GM18873 (cell line): ENCODE results near the gene CFL1.

Source experiments
- ATAC-seq: cut with Tn5 transposase; IDR thresholded peaks from one replicate; pipeline ENCODE4 v1.9.1; 2021; ENCODE audit warnings: mild to moderate bottlenecking, moderate library complexity, moderate number of reproducible peaks; ENCODE audit not compliant: unreplicated experiment, low FRiP score

CFL1 gene

DNA sequence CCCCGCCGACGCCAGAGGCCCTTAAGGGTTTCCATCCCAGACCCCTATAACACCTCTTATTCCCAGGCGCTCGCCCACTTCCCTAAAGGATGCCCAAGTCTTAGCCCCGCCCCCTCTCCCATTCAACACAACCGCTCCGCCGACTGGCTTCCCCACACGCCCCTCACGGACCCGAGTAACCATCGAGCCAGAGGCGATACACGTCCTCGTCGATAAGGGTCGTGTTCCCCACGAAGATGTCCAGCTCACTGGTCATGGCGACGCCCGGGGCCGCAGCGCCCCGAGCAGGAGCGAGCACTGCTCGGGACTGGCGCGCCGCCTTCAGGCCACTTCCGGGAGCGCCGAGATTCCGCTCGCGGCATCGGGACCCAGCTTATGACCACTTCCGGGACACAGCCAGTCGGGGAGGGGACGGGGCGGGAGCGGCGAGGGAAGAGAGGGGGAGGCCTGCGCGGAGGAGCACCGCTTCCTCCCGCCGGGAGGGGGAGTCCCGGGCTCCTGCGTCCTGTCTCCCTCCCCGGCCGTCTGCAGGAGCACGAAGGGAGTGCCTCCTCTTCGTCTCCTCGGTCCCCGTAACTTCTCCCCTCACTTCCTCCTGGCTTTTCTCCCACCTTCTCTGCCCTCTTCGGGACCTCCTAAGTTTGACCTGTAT lies 30.3 kb upstream of the CFL1 start, which contains the start of gene FIBP:
TSS of gene FIBP (minus strand) at position 309 of the 652 bp plus-strand sequence. CDS start at position 256, 53 bp downstream.
- peak; percentile 29 for ATAC-seq

DNA sequence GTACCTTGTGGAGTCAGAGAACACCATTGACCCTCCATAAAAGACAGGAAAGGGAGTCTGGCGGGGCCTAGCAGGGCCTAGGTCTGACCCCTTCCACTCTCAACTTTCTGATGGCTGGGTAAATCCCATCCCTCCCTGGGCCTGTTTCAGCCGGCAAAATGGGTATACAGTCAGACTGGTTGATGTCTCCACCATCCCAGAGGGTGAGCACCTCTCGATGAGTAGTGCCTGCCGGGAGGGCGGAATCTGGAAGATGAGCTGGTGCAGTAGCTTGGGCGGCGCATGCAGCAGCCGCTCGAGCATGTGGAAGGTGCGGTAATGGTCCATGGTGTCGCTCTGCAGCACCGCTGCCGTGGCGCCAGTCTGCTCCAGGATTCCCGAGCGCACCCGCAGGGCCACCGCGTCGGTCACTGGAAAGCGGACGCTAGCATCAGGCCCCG lies 29.8 kb upstream of the CFL1 start:
- no peak for ATAC-seq

DNA sequence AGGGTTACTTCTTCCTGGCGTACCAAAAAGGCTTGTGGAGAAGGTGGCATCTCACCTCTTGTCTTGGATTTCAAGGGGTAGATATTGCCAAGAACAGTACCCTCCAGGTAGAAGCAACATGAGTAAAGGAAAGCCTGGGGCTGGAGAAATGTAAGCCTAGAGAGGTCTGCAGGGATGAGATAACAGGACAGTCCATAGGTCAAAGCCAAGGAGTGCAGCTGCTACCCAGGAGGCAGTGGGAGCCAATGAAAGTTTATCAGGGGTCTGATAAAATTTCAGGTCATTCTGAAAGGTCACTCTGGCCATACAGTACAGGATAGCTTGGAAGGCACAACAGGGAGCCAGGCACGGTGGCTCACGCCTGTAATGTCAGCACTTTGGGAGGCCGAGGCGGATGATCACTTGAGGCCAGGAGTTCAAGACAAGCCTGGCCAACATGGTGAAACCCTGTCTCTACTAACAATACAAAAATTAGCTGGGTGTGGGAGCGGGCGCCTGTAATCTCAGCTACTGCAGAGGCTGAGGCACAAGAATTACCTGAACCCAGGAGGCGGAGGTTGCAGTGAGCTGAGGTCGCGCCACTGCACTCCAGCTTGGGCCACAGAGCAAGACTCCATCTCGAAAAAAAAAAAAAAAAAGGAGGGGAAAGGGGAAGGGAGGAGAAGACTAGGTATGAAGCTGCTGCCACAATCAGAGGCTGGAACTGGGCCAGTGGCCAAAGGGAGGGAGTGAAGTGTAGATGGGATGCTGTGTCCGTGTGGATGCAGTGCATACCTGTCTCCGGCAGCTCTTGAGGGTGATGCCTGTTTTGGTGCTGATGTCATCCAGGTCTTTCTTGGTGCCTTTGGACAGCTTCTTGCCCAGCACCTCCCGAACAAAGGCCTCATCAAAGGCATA lies 29.1 kb upstream of the CFL1 start:
- no peak for ATAC-seq

DNA sequence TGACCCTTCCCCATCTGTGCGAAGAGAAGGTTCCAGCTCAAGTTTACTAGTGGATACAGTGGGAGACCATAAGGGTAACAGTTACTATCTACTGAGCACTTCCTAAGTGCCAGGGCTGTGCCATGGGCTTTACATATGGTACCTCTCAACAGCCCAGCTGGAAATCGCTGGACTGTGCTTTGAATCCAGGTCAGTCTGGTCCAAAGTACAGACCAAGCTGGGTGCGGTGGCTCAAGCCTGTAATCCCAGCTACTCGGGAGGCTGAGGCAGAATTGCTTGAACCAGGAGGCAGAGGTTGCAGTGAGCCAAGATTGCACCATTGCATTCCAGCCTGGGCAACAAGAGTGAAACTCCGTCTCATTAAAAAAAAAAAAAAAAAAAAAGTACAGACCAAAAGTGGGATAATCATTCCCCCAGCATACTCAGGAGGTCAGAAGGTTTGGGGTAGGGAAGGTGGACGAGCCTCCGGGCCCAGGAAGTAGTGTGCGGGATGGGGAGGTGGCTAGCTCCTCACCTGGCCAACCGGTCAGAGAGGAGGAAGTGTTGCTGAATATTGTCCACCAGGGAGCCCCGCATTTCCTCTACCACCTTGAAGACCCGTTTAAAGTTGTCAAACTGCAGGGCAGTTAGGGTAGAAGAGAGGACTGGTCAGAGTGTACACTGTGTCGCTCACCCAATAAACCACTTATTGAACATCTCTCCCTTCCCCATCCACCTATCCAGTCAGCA lies 28.0 kb upstream of the CFL1 start:
- ATAC-seq = no peak

DNA sequence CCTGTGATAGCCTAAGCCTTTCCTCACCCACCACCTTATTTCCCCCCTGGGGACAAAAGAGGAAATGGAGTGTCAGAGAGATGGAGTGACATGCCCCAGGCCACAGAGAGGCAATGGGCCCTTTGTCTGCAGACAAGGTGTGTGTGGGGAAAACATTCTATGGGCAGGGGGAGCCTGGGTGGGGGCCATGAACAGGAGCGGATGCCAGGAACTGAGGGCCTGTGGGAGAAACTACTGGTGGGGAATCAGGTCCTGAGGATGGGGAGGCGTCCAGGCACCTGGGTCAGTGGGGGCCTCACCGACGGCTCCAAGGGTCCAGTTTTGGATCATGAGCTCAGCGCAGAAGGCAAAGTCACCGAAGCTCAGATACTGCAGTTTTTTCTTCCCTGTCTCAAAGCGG lies 27.3 kb upstream of the CFL1 start:
- ATAC-seq = no peak

DNA sequence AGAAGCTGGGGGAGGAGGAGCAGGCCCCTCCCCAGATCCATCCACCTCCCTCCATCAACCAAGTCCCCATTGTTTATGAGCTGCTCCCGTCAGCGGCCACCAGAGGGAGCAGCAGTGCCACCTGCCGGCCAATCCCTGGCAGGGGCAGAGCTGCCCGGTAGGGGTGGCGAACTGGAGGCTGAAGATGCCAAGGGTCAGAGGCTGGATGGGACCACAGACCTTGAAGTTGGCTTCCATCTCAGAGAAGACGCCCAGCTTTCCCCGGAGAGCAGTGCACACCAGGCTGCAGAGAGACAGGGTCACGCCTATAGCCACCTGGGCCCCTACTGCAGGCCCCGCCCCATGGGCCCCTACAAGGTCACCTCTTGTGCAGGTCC lies 26.7 kb upstream of the CFL1 start:
- no peak for ATAC-seq

DNA sequence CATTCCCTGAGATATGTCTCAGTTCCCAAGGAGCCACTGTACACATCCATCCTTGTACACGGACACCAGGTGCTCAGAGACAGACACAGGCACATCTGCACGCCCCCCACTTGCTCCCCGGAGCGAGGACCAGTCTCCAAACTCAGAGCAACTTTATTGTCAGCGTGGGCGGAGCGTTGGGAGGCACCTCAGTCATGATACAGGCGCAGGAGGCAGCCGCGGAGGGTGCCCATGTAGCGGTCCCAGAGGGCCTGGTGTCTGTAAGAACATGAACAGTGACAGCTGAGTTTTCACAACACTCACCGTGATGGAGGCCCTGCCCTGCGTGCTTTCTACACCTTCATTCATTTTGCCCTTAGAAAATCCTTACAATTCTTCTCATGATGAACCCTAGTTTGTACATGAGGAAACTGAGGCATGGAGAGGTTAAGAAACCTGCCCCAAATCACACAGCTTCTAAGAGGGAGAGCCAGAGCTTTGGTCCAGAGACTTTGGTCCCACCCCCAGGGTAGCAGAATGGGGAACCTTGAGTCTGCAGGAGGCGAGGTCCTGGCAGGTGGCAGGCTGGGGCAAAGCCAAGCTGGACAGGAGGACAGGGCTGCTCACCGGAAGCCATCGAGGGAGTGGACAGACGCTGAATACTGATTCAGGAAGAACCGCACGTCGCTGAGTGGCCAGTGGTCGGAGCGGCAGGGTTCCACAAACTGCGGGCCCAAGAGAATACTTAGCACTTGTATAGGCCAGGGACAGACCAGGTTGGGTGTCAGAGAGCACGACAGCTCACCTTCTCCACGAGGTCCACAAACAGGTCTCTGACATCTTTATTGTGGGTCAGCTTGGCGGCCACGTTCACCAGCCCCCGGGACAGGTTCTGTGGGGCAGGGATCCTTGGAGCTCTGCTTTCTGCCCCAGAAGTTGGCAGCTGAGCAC lies 26.1 kb upstream of the CFL1 start:
- no peak for ATAC-seq

DNA sequence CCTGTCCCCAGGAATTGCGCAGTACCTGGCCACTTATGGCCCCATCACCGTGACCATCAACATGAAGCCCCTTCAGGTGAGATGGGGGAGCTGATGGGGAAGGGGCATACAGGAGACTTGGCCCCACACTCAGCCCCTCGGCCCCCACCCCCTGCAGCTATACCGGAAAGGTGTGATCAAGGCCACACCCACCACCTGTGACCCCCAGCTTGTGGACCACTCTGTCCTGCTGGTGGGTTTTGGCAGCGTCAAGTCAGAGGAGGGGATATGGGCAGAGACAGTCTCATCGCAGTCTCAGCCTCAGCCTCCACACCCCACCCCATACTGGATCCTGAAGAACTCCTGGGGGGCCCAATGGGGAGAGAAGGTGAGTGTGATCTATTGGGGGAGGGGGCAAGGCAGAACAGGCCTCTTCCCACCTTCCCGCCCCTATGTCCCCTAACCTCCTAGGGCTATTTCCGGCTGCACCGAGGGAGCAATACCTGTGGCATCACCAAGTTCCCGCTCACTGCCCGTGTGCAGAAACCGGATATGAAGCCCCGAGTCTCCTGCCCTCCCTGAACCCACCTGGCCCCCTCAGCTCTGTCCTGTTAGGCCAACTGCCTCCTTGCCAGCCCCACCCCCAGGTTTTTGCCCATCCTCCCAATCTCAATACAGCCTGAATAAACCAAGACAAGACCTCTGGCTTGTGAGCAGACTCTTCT lies 25.2 kb upstream of the CFL1 start:
- ATAC-seq = no peak

DNA sequence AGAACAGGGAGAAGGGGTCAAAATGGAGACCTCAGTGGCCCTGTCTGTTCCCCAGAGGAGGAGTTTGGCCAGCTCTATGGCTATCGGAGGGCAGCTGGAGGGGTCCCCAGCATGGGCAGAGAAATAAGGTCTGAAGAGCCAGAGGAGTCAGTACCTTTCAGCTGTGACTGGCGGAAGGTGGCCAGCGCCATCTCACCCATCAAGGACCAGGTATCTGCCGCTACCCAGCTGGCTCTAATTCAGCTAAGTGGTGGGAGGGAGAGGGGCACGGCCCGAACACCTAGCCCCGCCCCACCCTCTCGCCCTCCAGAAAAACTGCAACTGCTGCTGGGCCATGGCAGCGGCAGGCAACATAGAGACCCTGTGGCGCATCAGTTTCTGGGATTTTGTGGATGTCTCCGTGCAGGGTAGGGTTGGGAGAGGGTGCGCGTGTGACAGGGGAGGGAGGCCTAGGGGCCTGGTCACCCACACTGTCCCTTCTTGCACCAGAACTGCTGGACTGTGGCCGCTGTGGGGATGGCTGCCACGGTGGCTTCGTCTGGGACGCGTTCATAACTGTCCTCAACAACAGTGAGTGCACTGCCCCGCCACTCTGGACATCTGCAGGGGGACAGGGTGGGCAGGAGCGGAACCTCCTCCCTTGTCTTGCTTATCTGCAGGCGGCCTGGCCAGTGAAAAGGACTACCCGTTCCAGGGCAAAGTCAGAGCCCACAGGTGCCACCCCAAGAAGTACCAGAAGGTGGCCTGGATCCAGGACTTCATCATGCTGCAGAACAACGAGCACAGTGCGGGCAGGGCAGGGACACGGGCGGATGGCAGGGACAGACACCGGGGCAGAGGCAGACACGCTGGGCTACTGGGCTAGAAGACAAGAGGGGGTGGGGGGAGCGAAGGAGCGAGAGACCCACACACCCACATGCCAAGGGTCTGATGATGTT lies 24.4 kb upstream of the CFL1 start:
- no peak for ATAC-seq

DNA sequence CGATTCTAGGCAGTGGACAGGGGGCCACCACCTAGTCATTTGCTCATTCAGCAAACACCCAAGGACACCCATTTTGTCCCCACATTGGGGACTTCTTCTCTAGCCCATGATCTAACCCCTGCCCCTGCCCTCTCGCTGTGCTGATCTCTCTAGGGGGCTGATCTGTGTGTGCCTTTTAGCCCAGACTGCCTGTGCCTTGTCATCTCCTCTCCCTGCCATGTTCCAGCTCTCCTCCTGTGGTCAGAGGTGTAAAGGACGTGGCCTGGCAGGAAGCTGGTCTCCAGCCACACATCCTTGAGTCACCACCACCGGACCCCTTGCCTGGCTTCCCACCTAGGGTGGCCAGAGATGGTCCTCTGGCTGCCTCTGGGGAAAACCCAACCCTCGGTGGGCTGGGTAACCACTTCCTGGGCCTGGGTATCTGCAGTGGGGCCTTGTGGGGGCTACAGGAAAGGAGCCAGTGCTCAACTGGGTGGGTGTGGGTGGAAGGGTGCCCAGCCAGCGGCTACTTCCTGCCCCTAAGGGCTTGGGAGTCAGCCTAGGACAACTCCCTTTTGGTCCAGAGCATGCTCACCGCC lies 23.0 kb upstream of the CFL1 start:
- ATAC-seq = no peak

DNA sequence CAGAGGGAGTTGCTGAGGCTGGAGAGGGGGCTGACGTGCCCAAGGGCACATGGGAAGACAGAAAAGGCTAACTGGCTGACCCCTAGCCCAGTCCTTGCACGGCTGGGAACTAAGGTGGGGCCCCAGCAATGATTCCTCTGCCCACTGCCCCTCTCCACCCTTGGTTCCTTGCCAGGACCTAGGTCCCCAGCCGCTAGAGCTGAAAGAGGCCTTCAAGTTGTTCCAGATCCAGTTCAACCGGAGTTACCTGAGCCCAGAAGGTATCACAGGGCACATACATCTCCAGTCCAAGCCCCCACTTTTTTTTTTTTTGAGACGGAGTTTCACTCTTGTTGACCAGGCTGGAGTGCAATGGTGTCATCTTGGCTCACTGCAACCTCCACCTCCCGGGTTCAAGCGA lies 22.0 kb upstream of the CFL1 start:
- ATAC-seq = no peak

DNA sequence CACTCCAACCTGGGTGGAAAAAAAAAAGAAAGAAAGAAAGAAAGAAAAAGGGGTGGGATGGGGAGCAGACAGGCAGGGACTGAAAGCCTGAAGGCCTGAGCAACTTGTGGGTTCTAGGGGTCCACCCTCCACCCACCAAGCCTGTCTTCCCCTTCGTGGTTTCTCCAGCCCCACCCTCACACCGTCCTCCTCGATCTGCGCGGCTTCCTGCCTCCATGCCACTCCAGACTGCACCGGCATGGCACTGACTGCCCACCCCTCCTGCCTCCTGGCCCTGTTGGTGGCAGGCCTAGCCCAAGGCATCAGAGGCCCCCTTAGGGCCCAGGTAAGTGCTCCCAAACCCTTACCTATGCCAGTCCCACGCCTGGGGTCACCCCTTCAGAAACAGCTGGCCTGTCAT lies 21.6 kb upstream of the CFL1 start, which contains the start of gene CTSW:
TSS of gene CTSW (plus strand) at position 221 of the 400 bp plus-strand sequence. CDS start at position 239, 18 bp downstream.
- ATAC-seq = no peak

DNA sequence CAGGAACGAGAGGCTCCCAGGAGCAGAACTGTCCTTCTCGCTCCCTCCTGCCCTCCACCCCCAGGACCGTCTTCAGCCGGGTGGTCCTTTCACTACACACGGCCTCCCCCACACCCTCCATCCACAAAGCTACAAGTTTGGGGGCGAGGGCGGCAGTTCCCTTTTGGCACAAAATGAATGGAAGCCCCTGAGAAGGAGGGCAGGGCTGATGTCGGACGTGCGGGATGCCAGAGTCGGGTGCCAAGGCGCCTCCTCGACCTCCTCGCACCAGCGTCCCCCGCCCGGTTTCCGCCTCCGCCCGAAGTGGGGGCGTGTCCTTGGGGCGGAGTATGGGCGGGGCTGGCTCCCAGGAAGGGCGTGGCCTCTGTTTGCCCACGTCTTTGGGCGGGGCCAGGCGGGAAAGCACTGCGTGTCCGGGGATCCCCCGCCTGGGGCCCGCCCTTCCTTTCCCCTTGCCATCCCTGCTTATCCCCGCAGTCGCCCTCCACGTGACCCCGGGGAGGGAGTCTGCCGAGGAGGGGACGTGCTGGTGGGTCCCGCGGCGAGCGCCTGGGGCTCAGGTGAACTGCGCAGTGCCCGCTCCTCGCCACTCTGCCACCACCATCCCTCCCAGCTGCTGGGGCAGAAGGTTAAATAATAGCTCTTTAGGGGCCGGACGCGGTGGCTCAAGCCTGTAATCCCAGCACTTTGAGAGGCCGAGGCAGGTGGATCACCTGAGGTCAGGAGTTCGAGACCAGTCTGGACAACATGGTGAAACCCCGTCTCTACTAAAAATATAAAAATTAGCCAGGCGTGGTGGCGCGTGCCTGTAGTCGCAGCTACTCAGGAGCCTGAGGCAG lies 15.6 kb upstream of the CFL1 start:
- peak; percentile 62 for ATAC-seq

DNA sequence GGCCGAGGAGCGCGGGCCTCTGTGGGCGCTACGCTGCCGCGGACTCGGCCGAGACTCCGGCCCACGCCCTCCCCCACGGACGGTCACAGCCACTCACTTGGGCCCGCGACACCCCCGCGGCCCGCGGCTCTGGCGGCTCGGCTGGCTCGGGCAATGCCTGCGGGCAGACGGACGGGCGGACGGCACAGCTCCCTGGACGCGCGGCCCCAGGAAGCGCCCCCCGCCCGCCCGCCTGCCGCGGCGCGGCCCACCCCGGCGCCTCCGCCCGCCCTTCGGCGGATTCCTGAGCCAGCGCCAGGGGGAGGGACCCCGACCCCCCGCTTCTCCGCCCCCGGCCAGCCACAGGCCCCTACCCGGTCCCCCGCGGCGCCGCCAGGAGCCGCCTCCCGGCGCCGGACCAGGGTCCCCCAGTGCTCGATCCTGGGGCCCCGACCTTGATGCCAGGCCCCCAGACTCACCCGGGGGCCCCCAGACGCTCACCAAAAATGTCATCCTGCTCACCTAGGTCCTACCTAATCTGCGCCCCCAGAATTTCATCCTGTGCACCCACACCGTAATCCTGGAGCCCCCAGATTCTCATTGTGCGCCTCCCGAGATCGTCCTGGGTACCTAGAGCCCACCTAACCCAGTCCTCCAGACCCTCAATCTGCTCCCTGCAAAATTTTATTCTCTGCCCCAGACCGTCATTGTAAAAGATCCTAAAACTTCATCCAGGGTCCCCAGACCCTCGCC lies 14.8 kb upstream of the CFL1 start, which contains the start of gene EFEMP2:
TSS of gene EFEMP2 (minus strand) at position 215 of the 732 bp plus-strand sequence. CDS start 446 bp downstream, outside the sequence.
- ATAC-seq = no peak

DNA sequence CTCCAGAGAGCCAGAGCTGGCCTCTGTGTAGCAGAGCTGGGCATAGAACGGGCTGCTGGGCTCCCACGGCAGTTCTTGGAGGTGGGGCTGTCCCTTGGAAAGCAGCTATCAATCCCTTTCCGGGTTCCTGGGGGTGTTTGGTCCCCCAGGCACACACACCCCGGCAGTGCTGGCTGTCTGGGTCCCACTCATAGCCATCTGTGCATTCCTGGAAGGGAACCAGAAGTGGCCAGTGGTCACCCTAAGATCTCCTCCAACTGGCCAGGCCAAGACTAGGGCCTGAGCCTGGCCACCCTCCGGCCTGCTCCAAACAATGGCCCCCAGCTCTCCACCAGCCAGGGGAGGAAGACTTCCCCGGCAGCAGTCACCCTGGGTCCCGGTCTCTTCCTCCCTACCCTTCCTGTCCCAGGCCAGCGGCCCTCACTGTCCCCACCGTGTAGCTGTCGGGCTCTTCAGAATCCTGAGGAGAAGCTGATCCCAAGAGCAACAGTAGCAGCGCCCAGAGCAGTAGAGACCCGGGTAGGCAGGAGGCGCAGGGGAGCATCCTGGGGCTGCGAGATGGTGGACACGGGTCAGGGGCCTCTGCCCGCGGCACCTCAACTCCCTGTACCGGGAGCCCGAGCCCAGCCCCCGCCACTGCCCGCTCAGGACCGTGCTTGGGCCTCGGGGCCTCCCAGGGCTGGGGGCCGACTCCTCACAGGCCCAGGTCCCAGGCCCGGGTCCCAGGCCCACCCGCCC lies 14.0 kb upstream of the CFL1 start:
- ATAC-seq = no peak
